ENCODE data around the gene SORL1.

The SORL1 gene

DNA sequence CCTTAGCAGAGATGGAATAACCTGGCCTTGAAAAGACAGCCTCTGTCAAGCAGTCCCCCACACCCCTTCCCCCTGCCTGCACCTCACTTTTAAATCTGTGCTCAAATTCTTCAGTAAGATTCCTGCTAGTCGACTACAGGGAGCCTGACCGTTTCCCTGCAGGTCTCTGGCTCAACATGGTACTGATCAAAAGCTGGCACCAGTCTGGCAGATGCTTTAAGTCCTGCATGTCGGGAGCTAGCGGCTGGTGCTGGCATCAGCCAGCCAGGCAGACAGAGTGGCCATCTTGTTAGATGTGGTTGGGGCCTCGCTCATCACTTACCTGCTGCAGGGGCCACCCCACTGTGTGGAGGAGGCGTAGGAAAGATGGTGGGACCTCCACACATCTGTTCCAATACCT is 205.0 kb downstream of the SORL1 start:
- TF ChIP-seq, protein P1, sequence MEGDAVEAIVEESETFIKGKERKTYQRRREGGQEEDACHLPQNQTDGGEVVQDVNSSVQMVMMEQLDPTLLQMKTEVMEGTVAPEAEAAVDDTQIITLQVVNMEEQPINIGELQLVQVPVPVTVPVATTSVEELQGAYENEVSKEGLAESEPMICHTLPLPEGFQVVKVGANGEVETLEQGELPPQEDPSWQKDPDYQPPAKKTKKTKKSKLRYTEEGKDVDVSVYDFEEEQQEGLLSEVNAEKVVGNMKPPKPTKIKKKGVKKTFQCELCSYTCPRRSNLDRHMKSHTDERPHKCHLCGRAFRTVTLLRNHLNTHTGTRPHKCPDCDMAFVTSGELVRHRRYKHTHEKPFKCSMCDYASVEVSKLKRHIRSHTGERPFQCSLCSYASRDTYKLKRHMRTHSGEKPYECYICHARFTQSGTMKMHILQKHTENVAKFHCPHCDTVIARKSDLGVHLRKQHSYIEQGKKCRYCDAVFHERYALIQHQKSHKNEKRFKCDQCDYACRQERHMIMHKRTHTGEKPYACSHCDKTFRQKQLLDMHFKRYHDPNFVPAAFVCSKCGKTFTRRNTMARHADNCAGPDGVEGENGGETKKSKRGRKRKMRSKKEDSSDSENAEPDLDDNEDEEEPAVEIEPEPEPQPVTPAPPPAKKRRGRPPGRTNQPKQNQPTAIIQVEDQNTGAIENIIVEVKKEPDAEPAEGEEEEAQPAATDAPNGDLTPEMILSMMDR (IDR thresholded peaks at IDR 0.05): no peak
- Histone ChIP-seq H3K9me3 (ENCODE audit: control insufficient read depth, low read length) (no peaks in the 10 kb centered on the region), H3K4me1 (peaks cover 4% of the 10 kb centered on the region), H3K9ac (no peak overlapping the region), H3K4me2 (ENCODE audit: low read length) (no peak overlapping the region), H3K36me3 (ENCODE audit: control insufficient read depth, insufficient read depth, low read length) (no peaks in the 10 kb centered on the region), H3K27me3 (ENCODE audit: control insufficient read depth, insufficient read depth, low read length) (no peaks in the 10 kb centered on the region), H3K4me3 (ENCODE audit: low read depth, low read length) (no peak overlapping the region), H2AFZ (no peak overlapping the region), H3K27ac (no peak overlapping the region), H3K79me2 (no peaks in the 10 kb centered on the region)

DNA sequence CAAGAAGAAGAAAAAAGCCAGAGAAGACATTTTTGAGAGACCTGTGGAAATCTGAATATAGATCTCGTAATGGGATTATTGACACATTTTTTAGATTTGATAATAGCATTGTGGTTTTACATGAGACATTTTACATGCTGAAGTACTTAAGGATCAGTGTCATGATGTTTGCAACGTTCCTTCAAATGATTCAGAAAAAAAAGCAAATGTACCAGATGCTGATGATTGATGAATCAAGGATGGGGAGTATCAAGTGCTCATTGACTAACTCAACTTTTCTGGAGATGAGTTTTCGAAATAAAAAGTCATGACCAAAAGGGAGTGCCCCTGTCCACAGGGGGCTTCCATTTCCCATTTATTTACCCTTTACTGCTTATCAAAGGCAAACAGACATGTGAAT is 207.7 kb downstream of the SORL1 start:
- Histone ChIP-seq H3K4me3 (ENCODE audit: low read depth, low read length) (no peak overlapping the region), H3K4me1 (peaks cover 4% of the 10 kb centered on the region), H3K27me3 (ENCODE audit: control insufficient read depth, insufficient read depth, low read length) (no peaks in the 10 kb centered on the region), H3K9ac (no peak overlapping the region), H3K79me2 (no peaks in the 10 kb centered on the region), H3K4me2 (ENCODE audit: low read length) (no peak overlapping the region), H3K9me3 (ENCODE audit: control insufficient read depth, low read length) (no peaks in the 10 kb centered on the region), H2AFZ (no peak overlapping the region), H3K27ac (no peak overlapping the region), H3K36me3 (ENCODE audit: control insufficient read depth, insufficient read depth, low read length) (no peaks in the 10 kb centered on the region)
- TF ChIP-seq, protein P1 (IDR thresholded peaks at IDR 0.05): no peak

DNA sequence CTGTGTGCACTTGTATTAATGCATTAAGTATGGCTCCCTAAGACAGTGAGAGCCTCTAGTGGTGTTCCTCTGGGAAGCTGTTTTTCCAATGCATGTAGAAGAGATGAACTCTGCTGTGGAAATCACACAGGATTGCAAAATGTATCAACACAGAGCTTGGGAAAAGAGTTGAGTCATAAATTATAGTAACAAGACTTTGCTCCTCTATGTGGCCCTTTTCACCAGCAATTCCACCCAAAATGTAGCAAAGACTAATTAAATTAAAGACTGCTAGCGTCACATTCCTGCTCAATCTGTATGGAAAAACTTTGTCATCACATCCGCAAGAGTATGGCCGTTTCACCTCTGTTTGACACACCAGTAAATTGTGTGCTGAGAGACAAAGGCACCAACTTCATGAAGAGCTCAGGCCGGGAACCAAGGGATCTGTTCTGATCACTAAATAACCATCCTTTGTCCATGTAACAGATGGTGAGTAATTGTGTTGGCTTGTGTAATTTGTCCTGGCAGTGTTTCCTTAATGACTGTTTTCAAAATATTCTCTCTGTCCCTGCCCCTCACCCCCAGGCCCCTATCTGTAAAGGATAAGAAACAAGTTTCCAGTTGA is 209.9 kb downstream of the SORL1 start:
- H3K27me3 ChIP-seq (ENCODE audit: control insufficient read depth, insufficient read depth, low read length): no peaks in the 10 kb centered on the region

DNA sequence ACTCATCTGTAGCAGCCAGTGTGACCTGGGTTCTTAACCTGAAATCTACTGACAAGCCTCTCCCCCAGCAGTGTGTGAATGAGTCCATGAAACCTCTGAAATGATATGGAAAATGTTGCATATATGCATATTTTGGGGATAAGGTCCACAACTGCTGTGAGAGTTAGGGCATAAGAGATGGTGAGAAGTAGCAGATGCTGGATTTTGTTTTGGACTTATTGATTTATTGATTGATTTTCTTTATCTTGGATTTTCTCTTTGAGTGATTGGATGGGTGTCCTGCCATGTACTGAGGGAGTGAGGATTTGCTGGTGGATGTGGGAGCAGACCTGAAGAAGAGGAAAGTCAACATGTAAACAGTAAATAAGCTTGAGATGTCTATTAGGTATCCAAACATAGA is 212.0 kb downstream of the SORL1 start:
- no peaks in the 10 kb centered on the region for H3K9me3 ChIP-seq (ENCODE audit: control insufficient read depth, low read length)
- no peak overlapping the region for H3K27ac ChIP-seq
- H3K79me2 ChIP-seq: no peaks in the 10 kb centered on the region
- TF ChIP-seq, protein P1 (IDR thresholded peaks at IDR 0.05): no peak
- H2AFZ ChIP-seq: no peak overlapping the region
- no peak overlapping the region for H3K9ac ChIP-seq
- H3K4me3 ChIP-seq (ENCODE audit: low read depth, low read length): no peak overlapping the region
- H3K27me3 ChIP-seq (ENCODE audit: control insufficient read depth, insufficient read depth, low read length): no peaks in the 10 kb centered on the region
- H3K4me2 ChIP-seq (ENCODE audit: low read length): no peak overlapping the region
- H3K36me3 ChIP-seq (ENCODE audit: control insufficient read depth, insufficient read depth, low read length): no peaks in the 10 kb centered on the region
- H3K4me1 ChIP-seq: no peaks in the 10 kb centered on the region

More for the DNA sequence above, 209.9 kb downstream of the SORL1 start:
- Histone ChIP-seq H3K9ac (no peak overlapping the region), H3K4me2 (ENCODE audit: low read length) (no peak overlapping the region), H3K36me3 (ENCODE audit: control insufficient read depth, insufficient read depth, low read length) (no peaks in the 10 kb centered on the region), H3K79me2 (no peaks in the 10 kb centered on the region), H3K4me3 (ENCODE audit: low read depth, low read length) (no peak overlapping the region), H3K27ac (no peak overlapping the region), H3K4me1 (no peaks in the 10 kb centered on the region), H3K9me3 (ENCODE audit: control insufficient read depth, low read length) (no peaks in the 10 kb centered on the region), H2AFZ (no peak overlapping the region)
- TF ChIP-seq, protein P1 (IDR thresholded peaks at IDR 0.05): no peak

DNA sequence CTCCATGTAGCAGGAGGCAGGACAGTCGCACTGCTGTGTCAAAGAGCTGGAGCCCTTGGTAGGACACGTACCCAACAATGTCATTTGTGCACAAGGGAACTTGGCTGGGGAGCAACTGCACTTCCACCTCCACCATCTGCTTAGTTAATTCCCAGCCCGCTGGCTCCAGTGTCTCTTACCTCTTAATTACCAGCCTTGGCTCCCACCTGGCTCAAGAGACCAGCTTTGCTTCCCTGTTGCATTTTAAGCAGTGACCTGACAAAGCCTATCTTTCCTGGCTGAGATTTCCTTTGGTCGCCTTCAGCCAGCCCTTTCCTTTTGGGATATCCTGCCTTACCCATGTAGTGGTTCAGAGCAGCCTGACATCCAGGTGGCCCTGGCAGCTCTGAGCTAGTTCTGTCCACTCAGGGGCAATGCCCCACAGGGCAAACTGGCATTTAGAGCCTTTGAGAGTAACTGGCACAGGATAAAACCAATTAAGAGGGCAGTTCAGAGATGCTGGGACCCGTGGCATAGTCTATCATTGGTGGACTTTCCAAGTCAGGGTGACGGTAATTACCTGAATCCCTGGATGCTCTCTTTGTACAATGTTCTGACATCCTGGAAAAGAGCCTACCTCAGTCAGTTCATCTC is 213.2 kb downstream of the SORL1 start:
- no peak overlapping the region for H3K4me3 ChIP-seq (ENCODE audit: low read depth, low read length)
- no peak overlapping the region for H3K4me2 ChIP-seq (ENCODE audit: low read length)
- H3K9ac ChIP-seq: no peak overlapping the region
- H3K36me3 ChIP-seq (ENCODE audit: control insufficient read depth, insufficient read depth, low read length): no peaks in the 10 kb centered on the region
- H3K9me3 ChIP-seq (ENCODE audit: control insufficient read depth, low read length): no peaks in the 10 kb centered on the region
- H3K27ac ChIP-seq: no peak overlapping the region
- no peaks in the 10 kb centered on the region for H3K27me3 ChIP-seq (ENCODE audit: control insufficient read depth, insufficient read depth, low read length)
- H2AFZ ChIP-seq: no peak overlapping the region
- TF ChIP-seq, protein P1 (IDR thresholded peaks at IDR 0.05): no peak
- no peaks in the 10 kb centered on the region for H3K79me2 ChIP-seq
- no peaks in the 10 kb centered on the region for H3K4me1 ChIP-seq
